HEK293T (cell line): ENCODE results near the gene KIAA1328.
"Not testable (repeated sequence)": the region's sequence is repeated elsewhere in the genome, so short reads cannot be mapped to it uniquely, and the experiment has no call there.

Experiments used
- CTCF ChIA-PET: fragments of 350-600 bp; formaldehyde crosslinking; extraction: SDS; loops from one replicate; lab custom pipeline; 2021; ENCODE audit warnings: antibody characterized with exemption, inconsistent platforms; lab: Yijun Ruan, JAX
- POLR2A ChIA-PET: fragments of 350-600 bp; formaldehyde crosslinking; extraction: SDS; loops from one replicate; lab custom pipeline; 2020; ENCODE audit warnings: antibody characterized with exemption, inconsistent platforms; lab: Yijun Ruan, JAX
- DNase-seq: peaks from one replicate; pipeline ENCODE4 v3.0.0; 2012; ENCODE audit warnings: mixed read lengths; ENCODE audit errors: extremely low spot score
- ARNT ChIP-seq: fragments of 450-650 bp; IDR thresholded peaks from 2 replicates; pipeline ENCODE4 v1.6.1; 2017; ENCODE audit warnings: mild to moderate bottlenecking
- BHLHE40 ChIP-seq: fragments of 450-650 bp; IDR thresholded peaks from 2 replicates; pipeline ENCODE4 v1.6.1; 2016; ENCODE audit warnings: mild to moderate bottlenecking, moderate library complexity, borderline replicate concordance
- CTBP1 ChIP-seq: fragments of 450-650 bp; IDR thresholded peaks from 2 replicates; pipeline ENCODE4 v1.6.1; 2016; ENCODE audit warnings: borderline replicate concordance
- ELF4 ChIP-seq: fragments of 450-650 bp; IDR thresholded peaks from 2 replicates; pipeline ENCODE4 v1.6.1; 2017; ENCODE audit warnings: antibody characterized with exemption
- FOXA1 ChIP-seq: fragments of 450-650 bp; IDR thresholded peaks from 2 replicates; pipeline ENCODE4 v1.6.1; 2016; ENCODE audit warnings: mild to moderate bottlenecking
- FOXK2 ChIP-seq: fragments of 450-650 bp; IDR thresholded peaks from 2 replicates; pipeline ENCODE4 v1.6.1; 2016; ENCODE audit warnings: mild to moderate bottlenecking
- FOXM1 ChIP-seq: fragments of 450-650 bp; IDR thresholded peaks from 2 replicates; pipeline ENCODE4 v1.6.1; 2017; ENCODE audit warnings: mild to moderate bottlenecking, borderline replicate concordance
- HDGF ChIP-seq: fragments of 450-650 bp; IDR thresholded peaks from 2 replicates; pipeline ENCODE4 v1.6.1; 2017; ENCODE audit warnings: antibody characterized with exemption, borderline replicate concordance
- L3MBTL2 ChIP-seq: fragments of 450-650 bp; conservative IDR thresholded peaks from 2 replicates; pipeline ENCODE4 v1.6.1; 2016; ENCODE audit warnings: mild to moderate bottlenecking
- LEF1 ChIP-seq: fragments of 450-650 bp; IDR thresholded peaks from 2 replicates; pipeline ENCODE4 v1.6.1; 2017; ENCODE audit warnings: mild to moderate bottlenecking, borderline replicate concordance
- NFRKB ChIP-seq: fragments of 450-650 bp; IDR thresholded peaks from 2 replicates; pipeline ENCODE4 v1.6.1; 2016; ENCODE audit warnings: mild to moderate bottlenecking, moderate library complexity
- SP1 ChIP-seq: fragments of 450-650 bp; IDR thresholded peaks from 2 replicates; pipeline ENCODE4 v1.6.1; 2017
- SUZ12 ChIP-seq: fragments of 450-650 bp; IDR thresholded peaks from 2 replicates; pipeline ENCODE4 v1.6.1; 2016; ENCODE audit warnings: mild to moderate bottlenecking
- TARDBP ChIP-seq: fragments of 450-650 bp; IDR thresholded peaks from 2 replicates; pipeline ENCODE4 v1.6.1; 2016
- ZNF384 ChIP-seq: fragments of 450-650 bp; IDR thresholded peaks from 2 replicates; pipeline ENCODE4 v1.6.1; 2016
- TF ChIP-seq, protein P1 (sequence below): fragments of 450-650 bp; IDR thresholded peaks from 2 replicates; pipeline ENCODE4 v1.6.1; 2016

The KIAA1328 gene

DNA sequence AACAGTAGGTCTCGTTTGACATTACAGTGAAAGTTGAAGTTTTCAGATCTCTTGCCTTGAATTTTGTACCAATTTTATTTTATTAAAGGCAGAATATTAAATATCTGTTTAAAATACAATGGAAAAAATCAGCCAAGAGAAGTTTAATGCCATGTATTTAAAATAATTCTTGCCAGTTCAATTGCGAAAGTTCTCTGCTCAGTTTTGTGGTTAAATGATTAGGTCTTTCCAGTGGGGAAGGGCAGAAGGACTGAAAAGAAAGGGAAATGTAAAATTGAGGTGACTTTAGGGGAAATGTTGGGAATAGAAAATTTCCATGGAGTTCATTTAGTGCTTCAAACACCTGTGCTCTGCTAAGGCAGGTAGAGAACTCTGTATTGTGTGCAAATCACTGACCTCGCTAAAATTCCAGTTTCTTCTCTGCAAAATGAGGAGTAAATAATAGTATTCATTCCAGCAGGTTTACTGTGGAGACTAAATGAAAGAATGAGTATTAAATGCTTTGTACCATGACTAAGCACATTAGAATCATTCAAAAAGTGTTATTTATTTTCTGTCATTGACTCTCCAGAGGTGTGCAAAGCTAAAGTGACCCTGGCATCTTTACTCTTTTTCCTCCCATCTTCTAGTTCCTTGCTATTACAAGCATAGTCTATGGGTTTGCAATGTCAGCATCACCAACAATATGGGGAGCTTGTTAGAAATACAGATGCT is 74.4 kb downstream of the KIAA1328 start:
- no peak for DNase-seq
- ChIA-PET POLR2A (no interaction called here), CTCF (no interaction called here)
- TF ChIP-seq NFRKB (no peak), HDGF (no peak), SP1 (no peak), SUZ12 (no peak), TARDBP (no peak), BHLHE40 (no peak), ZNF384 (no peak)

- no peak for DNase-seq
- no peak for TF ChIP-seq SP1
- TF ChIP-seq FOXM1: no peak
- TF ChIP-seq SUZ12: no peak
- no peak for TF ChIP-seq ELF4
- no peak for TF ChIP-seq LEF1
- TF ChIP-seq HDGF: no peak
- TF ChIP-seq NFRKB: no peak
- no peak for TF ChIP-seq BHLHE40
- TF ChIP-seq TARDBP: no peak
- no peak for TF ChIP-seq CTBP1
- no peak for TF ChIP-seq ZNF384
- no peak for TF ChIP-seq FOXK2
- no peak for TF ChIP-seq L3MBTL2
- POLR2A ChIA-PET: no interaction called here
- CTCF ChIA-PET: no interaction called here
These were observed 76.6 kb downstream of the KIAA1328 start for GRCh38 chr18:36905571-36905970.

DNA sequence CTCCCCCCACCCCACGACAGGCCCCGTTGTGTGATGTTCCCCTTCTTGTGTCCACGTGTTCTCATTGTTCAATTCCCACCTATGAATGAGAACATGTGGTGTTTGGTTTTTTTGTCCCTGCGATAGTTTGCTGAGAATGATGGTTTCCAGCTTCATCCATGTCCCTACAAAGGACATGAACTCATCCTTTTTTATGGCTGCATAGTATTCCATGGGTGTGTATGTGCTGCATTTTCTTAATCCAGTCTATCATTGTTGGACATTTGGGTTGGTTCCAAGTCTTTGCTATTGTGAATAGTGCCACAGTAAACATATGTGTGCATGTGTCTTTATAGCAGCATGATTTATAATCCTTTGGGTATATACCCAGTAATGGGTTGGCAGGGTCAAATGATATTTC is 80.4 kb downstream of the KIAA1328 start:
- CTCF ChIA-PET, DNase-seq: not testable (repeated sequence)
- POLR2A ChIA-PET: interaction anchor here (1.7 kb wide), 1 partner anchor 80 kb away, joined by 8 read pairs; the partner anchor contains the start of genes KIAA1328 and TPGS2

DNA sequence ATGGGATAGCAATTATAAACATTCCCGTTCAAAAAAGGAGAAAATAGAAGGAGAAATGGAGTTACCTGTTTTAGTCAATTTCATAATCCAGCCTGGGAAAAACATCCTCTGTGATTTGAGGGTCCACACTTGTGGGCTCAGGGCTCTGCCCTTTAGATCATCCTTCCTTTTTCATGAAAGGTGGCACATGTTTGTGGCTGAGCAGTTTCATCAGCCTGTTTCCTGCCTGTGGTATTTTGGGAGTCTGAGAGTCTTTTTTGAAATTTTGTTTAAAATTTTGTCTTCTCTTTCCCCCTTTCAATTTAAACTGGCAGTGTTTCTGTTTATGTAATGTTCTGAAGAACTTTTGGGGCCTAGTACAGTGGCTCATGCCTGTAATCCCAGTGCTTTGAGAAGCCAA is 84.0 kb downstream of the KIAA1328 start:
- ChIA-PET CTCF (no interaction called here), POLR2A (no interaction called here)
- TF ChIP-seq, protein P1, sequence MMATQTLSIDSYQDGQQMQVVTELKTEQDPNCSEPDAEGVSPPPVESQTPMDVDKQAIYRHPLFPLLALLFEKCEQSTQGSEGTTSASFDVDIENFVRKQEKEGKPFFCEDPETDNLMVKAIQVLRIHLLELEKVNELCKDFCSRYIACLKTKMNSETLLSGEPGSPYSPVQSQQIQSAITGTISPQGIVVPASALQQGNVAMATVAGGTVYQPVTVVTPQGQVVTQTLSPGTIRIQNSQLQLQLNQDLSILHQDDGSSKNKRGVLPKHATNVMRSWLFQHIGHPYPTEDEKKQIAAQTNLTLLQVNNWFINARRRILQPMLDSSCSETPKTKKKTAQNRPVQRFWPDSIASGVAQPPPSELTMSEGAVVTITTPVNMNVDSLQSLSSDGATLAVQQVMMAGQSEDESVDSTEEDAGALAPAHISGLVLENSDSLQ: no peak
- no peak for TF ChIP-seq NFRKB
- no peak for TF ChIP-seq HDGF
- TF ChIP-seq ELF4: no peak
- TF ChIP-seq L3MBTL2: no peak
- TF ChIP-seq BHLHE40: no peak
- no peak for TF ChIP-seq ZNF384
- TF ChIP-seq CTBP1: no peak
- no peak for TF ChIP-seq ARNT
- no peak for TF ChIP-seq FOXM1
- no peak for TF ChIP-seq TARDBP
- DNase-seq: no peak

GRCh38 chr18:36917907-36918306 is 89.0 kb downstream of the KIAA1328 start:
- POLR2A ChIA-PET: no interaction called here
- no peak for TF ChIP-seq FOXK2
- no peak for TF ChIP-seq FOXA1
- no peak for TF ChIP-seq SP1
- no peak for TF ChIP-seq NFRKB
- CTCF ChIA-PET: no interaction called here
- DNase-seq: no peak

- TF ChIP-seq ZNF384 (no peak), HDGF (no peak), FOXM1 (no peak), SUZ12 (no peak), SP1 (no peak), FOXA1 (no peak)
- no peak for DNase-seq
- ChIA-PET CTCF (no interaction called here), POLR2A (no interaction called here)
These were observed 100.7 kb downstream of the KIAA1328 start for GRCh38 chr18:36929601-36930000.

- POLR2A ChIA-PET: no interaction called here
- CTCF ChIA-PET: no interaction called here
- no peak for DNase-seq
- no peak for TF ChIP-seq SUZ12
These were observed 102.2 kb downstream of the KIAA1328 start for GRCh38 chr18:36931106-36931505.

- TF ChIP-seq NFRKB (no peak), LEF1 (no peak), FOXK2 (no peak), SP1 (no peak), FOXA1 (no peak), BHLHE40 (no peak), SUZ12 (no peak), CTBP1 (no peak), L3MBTL2 (no peak), FOXM1 (no peak), ZNF384 (no peak), ELF4 (no peak), HDGF (no peak), ARNT (no peak), TARDBP (no peak)
- TF ChIP-seq, protein P1: no peak
- ChIA-PET POLR2A (no interaction called here), CTCF (interaction anchor here (0.9 kb wide), 1 partner anchor 9 kb away, joined by 4 read pairs; no protein-coding TSS in a partner anchor)
- no peak for DNase-seq
These were observed 104.6 kb downstream of the KIAA1328 start for GRCh38 chr18:36933552-36933951.
